ENCODE results near the gene SLC17A5.

DNA sequence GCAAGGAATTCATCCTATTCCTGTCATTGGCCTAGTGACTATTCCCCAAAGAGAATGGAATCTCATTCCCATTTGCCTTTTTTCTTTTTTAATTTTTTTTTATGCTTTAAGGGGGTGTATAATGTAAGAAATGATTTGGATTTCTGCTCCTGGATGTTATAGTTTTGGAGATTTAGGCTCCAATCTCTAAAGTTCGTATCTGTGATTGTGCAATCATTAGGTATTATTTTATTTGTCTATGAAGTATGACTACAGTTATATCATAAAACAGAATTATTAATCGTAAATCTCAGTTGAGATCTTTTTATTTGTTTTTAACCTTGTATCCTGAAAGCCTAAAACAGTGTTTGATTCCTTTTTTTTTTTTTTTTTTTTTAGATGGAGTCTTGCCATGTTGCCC, 91.2 kb downstream of the SLC17A5 start:
- TF ChIP-seq POLR2A (IDR thresholded peaks at IDR 0.05) (no peak), EP300 (IDR thresholded peaks at IDR 0.05) (no peak)
- TF ChIP-seq, protein P1, sequence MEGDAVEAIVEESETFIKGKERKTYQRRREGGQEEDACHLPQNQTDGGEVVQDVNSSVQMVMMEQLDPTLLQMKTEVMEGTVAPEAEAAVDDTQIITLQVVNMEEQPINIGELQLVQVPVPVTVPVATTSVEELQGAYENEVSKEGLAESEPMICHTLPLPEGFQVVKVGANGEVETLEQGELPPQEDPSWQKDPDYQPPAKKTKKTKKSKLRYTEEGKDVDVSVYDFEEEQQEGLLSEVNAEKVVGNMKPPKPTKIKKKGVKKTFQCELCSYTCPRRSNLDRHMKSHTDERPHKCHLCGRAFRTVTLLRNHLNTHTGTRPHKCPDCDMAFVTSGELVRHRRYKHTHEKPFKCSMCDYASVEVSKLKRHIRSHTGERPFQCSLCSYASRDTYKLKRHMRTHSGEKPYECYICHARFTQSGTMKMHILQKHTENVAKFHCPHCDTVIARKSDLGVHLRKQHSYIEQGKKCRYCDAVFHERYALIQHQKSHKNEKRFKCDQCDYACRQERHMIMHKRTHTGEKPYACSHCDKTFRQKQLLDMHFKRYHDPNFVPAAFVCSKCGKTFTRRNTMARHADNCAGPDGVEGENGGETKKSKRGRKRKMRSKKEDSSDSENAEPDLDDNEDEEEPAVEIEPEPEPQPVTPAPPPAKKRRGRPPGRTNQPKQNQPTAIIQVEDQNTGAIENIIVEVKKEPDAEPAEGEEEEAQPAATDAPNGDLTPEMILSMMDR (IDR thresholded peaks at IDR 0.05), result no peak
